Osteoblast (primary cell): ENCODE data around the gene SCYGR8. TPM values are rescaled to one million over a fixed set of nuclear protein-coding genes. Genes with fewer than 3 reads are reported as not detected.
A peak's percentile ranks its signal among the peaks of the same experiment; 100 is the strongest.

Source experiments
- DNase-seq: peaks from one replicate; pipeline ENCODE4 v3.0.0; 2011; ENCODE audit warnings: low spot score, mixed read lengths; ENCODE audit not compliant: insufficient read length; ENCODE audit errors: missing footprints
- H2AFZ ChIP-seq: 2 replicates; pipeline ENCODE4 v1.6.0; 2011; ENCODE audit warnings: mild to moderate bottlenecking, low read length
- H3K27ac ChIP-seq: 2 replicates; pipeline ENCODE4 v1.5.1; 2011; ENCODE audit warnings: mild to moderate bottlenecking, low read depth, low read length, moderate library complexity
- H3K27me3 ChIP-seq: 2 replicates; pipeline ENCODE4 v1.6.0; 2012; ENCODE audit warnings: mild to moderate bottlenecking, control low read depth, inconsistent platforms, low read length, moderate library complexity; ENCODE audit not compliant: insufficient read depth
- H3K36me3 ChIP-seq: 2 replicates; pipeline ENCODE4 v1.5.1; 2011; ENCODE audit warnings: mild to moderate bottlenecking, low read length, control low read depth, moderate library complexity; ENCODE audit not compliant: insufficient read depth
- H3K4me1 ChIP-seq: 2 replicates; pipeline ENCODE4 v1.5.1; 2011; ENCODE audit warnings: mild to moderate bottlenecking, low read length, control low read depth, moderate library complexity; ENCODE audit not compliant: insufficient read depth
- H3K4me2 ChIP-seq: 2 replicates; pipeline ENCODE4 v1.6.0; 2011; ENCODE audit warnings: mild to moderate bottlenecking, low read length; ENCODE audit not compliant: insufficient read depth
- H3K4me3 ChIP-seq: fragments of 200-600 bp; sonication (generic); 3 replicates; pipeline ENCODE4 v1.5.1; 2012; ENCODE audit warnings: mild to moderate bottlenecking, low read length, inconsistent platforms; ENCODE audit not compliant: insufficient read depth
- H3K79me2 ChIP-seq: 2 replicates; pipeline ENCODE4 v1.6.0; 2012; ENCODE audit warnings: mild to moderate bottlenecking, low read length, control low read depth, inconsistent platforms; ENCODE audit not compliant: insufficient read depth
- H3K9me3 ChIP-seq: 2 replicates; pipeline ENCODE4 v1.5.1; 2011; ENCODE audit warnings: low read depth, low read length, control low read depth
- H4K20me1 ChIP-seq: 2 replicates; pipeline ENCODE4 v1.6.0; 2012; ENCODE audit warnings: mild to moderate bottlenecking, low read length, control low read depth; ENCODE audit not compliant: insufficient read depth
- total RNA-seq: library from RNA; depleted of rRNA; stranded (reverse); fragments of >200 nt; gene quantifications from 2 replicates; pipeline ENCODE4 v1.2.3, GENCODE V29; 2012
- TF ChIP-seq, protein P1 (sequence below): IDR thresholded peaks from 2 replicates; pipeline ENCODE4 v1.5.1; 2011; ENCODE audit warnings: mild to moderate bottlenecking, low read depth, low read length, moderate library complexity; ENCODE audit errors: extremely low read depth

SCYGR8 gene
- total RNA-seq, 1 donor: not detected

DNA sequence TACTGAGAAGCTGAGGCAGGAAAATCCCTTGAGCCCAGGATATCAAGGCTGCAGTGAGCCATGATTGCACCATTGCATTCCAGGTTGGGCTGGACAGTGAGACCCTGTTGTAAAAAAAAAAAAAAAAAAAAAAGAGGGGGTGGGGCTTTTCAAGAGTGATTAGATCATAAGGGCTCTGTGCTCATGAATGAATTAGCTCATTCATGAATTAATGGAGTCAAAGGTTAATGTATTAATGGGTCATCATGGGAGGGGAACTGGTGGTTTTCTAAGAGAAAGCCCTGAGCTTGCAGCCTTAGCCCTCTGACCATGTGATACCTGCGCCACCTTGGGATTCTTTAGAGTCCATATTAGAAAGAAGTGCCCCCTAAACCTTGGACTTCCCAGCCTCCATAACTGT lies 32.4 kb upstream of the SCYGR8 start:
- Histone ChIP-seq H3K27me3 (peaks cover 11% of the 10 kb centered on the region), H3K4me1 (peaks cover 3% of the 10 kb centered on the region), H2AFZ (no peak overlapping the region), H3K9me3 (no peaks in the 10 kb centered on the region), H3K79me2 (no peaks in the 10 kb centered on the region), H3K4me3 (no peak overlapping the region), H3K36me3 (no peaks in the 10 kb centered on the region), H4K20me1 (no peaks in the 10 kb centered on the region), H3K27ac (no peak overlapping the region), H3K4me2 (no peak overlapping the region)
- no peak for DNase-seq
- TF ChIP-seq, protein P1, sequence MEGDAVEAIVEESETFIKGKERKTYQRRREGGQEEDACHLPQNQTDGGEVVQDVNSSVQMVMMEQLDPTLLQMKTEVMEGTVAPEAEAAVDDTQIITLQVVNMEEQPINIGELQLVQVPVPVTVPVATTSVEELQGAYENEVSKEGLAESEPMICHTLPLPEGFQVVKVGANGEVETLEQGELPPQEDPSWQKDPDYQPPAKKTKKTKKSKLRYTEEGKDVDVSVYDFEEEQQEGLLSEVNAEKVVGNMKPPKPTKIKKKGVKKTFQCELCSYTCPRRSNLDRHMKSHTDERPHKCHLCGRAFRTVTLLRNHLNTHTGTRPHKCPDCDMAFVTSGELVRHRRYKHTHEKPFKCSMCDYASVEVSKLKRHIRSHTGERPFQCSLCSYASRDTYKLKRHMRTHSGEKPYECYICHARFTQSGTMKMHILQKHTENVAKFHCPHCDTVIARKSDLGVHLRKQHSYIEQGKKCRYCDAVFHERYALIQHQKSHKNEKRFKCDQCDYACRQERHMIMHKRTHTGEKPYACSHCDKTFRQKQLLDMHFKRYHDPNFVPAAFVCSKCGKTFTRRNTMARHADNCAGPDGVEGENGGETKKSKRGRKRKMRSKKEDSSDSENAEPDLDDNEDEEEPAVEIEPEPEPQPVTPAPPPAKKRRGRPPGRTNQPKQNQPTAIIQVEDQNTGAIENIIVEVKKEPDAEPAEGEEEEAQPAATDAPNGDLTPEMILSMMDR: no peak

DNA sequence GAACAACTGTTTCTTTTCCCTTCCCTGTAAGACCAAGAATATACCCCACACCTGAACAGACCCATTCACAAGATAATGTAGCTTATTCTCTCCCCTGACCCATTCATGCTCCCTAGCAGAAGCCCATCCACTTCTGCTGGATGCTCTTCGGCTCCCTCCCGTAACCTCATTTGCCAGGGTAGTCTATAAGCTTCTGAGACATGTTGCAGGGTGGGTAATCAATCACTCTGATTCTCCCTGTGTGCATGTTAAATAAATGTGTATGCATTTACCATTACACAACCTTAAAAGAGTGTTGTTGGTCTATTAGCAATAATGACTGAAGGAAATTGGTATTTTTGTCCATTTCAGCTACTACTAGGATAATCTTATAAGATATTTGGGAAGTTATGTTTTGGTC lies 29.2 kb upstream of the SCYGR8 start:
- H3K4me2 ChIP-seq: no peak overlapping the region
- H4K20me1 ChIP-seq: no peaks in the 10 kb centered on the region
- H3K4me1 ChIP-seq: peaks cover 4% of the 10 kb centered on the region

DNA sequence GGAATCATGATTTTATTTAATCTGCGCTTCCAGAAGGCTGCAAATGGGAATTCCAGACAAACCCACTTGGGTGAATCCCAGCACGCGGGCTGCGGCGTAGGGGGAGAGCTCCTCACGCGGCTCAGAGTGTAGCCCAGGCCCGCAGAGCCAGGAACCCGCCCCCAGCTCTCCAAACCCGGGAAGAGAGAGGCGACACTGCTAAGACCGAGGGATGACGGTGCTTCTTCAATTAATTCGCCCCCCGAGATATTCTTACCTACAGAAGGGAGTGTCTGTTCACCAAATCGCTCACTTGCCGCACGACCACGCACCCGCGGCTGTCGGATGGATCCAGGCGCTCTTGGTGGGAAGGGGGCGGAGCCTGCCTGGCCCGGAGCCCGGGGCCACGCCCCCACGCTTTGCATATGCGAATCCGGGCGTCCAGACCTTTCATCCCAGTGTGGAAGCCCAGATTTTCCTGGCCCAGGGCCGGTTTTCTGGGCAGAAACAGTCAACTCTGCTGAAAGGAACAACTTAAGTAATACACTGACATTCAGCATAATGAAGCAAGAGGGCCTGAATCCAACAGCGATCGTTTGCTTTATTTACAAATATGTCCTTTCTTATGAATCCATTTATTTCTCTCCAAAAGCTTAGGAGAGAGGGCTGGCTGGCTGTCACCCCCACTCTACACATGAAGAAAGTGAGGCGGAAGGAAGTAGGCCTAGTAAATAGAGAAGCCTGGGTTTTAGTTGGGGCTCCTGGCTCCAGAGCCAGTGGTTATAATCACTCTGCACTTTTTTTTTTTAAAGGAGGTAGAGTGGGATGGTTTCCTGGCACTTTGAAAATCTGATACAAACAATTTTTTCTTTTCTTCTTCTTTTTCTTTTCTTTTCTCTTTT lies 27.8 kb upstream of the SCYGR8 start, which contains the start of gene SLC19A3:
SLC19A3 (minus strand) TSS at position 342 of the 881 bp plus-strand sequence. CDS start 15,710 bp downstream, outside the sequence.
- Histone ChIP-seq H3K9me3 (no peaks in the 10 kb centered on the region), H3K4me1 (peaks cover 4% of the 10 kb centered on the region), H2AFZ (peak within 1 kb of the TSS; percentile 88), H3K27ac (no peak within 1 kb of the TSS), H3K79me2 (no peaks in the 10 kb centered on the region), H4K20me1 (no peaks in the 10 kb centered on the region), H3K36me3 (no peaks in the 10 kb centered on the region), H3K4me3 (peak within 1 kb of the TSS; percentile 71), H3K4me2 (peak within 1 kb of the TSS; percentile 91), H3K27me3 (peaks cover 11% of the 10 kb centered on the region)
- TF ChIP-seq, protein P1: no peak
- peak; percentile 90 for DNase-seq

More for the DNA sequence above, 29.2 kb upstream of the SCYGR8 start:
- no peaks in the 10 kb centered on the region for H3K9me3 ChIP-seq
- H3K4me3 ChIP-seq: no peak overlapping the region
- peaks cover 11% of the 10 kb centered on the region for H3K27me3 ChIP-seq
- TF ChIP-seq, protein P1: no peak
- no peak for DNase-seq
- H3K27ac ChIP-seq: no peak overlapping the region
- no peak overlapping the region for H2AFZ ChIP-seq
- no peaks in the 10 kb centered on the region for H3K79me2 ChIP-seq
- no peaks in the 10 kb centered on the region for H3K36me3 ChIP-seq

DNA sequence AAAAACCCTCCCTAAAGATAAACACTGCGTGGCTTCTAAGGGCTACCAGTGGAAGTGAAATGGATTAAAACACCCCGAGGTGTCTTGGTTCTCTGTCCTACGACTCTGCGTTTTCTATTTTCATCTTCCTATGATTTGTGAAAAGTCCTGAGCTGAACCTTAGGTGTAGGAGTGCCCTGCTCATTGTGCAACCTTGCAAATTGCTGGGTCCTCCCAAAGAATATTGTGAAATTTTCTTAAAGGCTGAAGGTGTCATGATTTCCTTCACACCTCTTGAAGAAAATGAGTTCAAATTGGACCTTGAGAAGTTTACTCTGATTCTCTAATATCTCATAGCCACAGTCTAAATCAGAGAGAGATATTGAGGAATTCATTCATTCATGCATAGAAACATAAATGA lies 26.1 kb upstream of the SCYGR8 start:
- H3K4me3 ChIP-seq: no peak overlapping the region
- TF ChIP-seq, protein P1: no peak
- no peak overlapping the region for H3K4me2 ChIP-seq
- no peak overlapping the region for H3K27ac ChIP-seq
- H2AFZ ChIP-seq: no peak overlapping the region
- H3K36me3 ChIP-seq: no peaks in the 10 kb centered on the region
- no peak for DNase-seq
- peaks cover 11% of the 10 kb centered on the region for H3K27me3 ChIP-seq
- no peaks in the 10 kb centered on the region for H3K9me3 ChIP-seq
- H4K20me1 ChIP-seq: no peaks in the 10 kb centered on the region
- peaks cover 4% of the 10 kb centered on the region for H3K4me1 ChIP-seq
- no peaks in the 10 kb centered on the region for H3K79me2 ChIP-seq
